H1 (cell line): ENCODE results near the gene PLCB1. TPM values are rescaled to one million over a fixed set of nuclear protein-coding genes. Genes with fewer than 3 reads are reported as not detected.

Experiments
- CTCF ChIA-PET: fragments of 300-600 bp; sonication (Branson Sonifier 250); formaldehyde crosslinking; loops from one replicate; lab custom pipeline; 2021; ENCODE audit not compliant: partially characterized antibody; lab: Charles Lee
- POLR2A ChIA-PET: fragments of 300-600 bp; sonication (Branson Sonifier 250); formaldehyde crosslinking; loops from one replicate; lab custom pipeline; 2021; ENCODE audit warnings: inconsistent platforms; ENCODE audit not compliant: partially characterized antibody; lab: Charles Lee
- DNase-seq, 2 experiments: peaks; one replicate each; pipeline versions ENCODE4 v3.0.0 to v3.0.0-alpha.2; 2010 to 2022; ENCODE audit warnings: low spot score in 2 of 2, low read depth in 1 of 2, mixed read lengths in 1 of 2
- FAIRE-seq: peaks from 2 replicates; lab custom pipeline; 2011; peaks lifted over from hg19 to GRCh38; lab: Jason Lieb, UNC
- H2AFZ ChIP-seq: 2 replicates; pipeline ENCODE4 v1.8.1; 2012; ENCODE audit warnings: low read length, inconsistent platforms
- H2AK5ac ChIP-seq: 2 replicates; pipeline ENCODE4 v1.6.1; 2013; ENCODE audit warnings: low read depth, low read length
- H2BK120ac ChIP-seq: replicated peaks from 2 replicates; pipeline ENCODE3; 2013; ENCODE audit warnings: low read depth, low read length, inconsistent platforms
- H2BK12ac ChIP-seq: 2 replicates; pipeline ENCODE4 v1.6.1; 2013; ENCODE audit warnings: low read depth, low read length
- H2BK15ac ChIP-seq: 2 replicates; pipeline ENCODE4 v1.6.1; 2013; ENCODE audit warnings: low read length
- H2BK20ac ChIP-seq: 2 replicates; pipeline ENCODE4 v1.6.1; 2013; ENCODE audit warnings: low read length
- H2BK5ac ChIP-seq: 2 replicates; pipeline ENCODE4 v1.6.1; 2013; ENCODE audit warnings: low read depth, low read length
- H3K14ac ChIP-seq: 2 replicates; pipeline ENCODE4 v1.6.1; 2013; ENCODE audit warnings: inconsistent platforms; ENCODE audit not compliant: insufficient read length
- H3K18ac ChIP-seq: 2 replicates; pipeline ENCODE4 v1.6.1; 2013; ENCODE audit warnings: low read length; ENCODE audit errors: extremely low read depth
- H3K23ac ChIP-seq: 2 replicates; pipeline ENCODE4 v1.6.1; 2013; ENCODE audit warnings: inconsistent platforms; ENCODE audit not compliant: insufficient read length
- H3K23me2 ChIP-seq: 2 replicates; pipeline ENCODE4 v1.6.1; 2013; ENCODE audit warnings: low read depth, low read length
- H3K27ac ChIP-seq: 2 replicates; pipeline ENCODE4 v1.6.1; 2011; ENCODE audit warnings: low read depth, low read length, inconsistent platforms
- H3K27me3 ChIP-seq, 4 experiments: replicated peaks in 1 of 4; 1 replicate in 1 of 4; 2 replicates in 3 of 4; pipeline versions ENCODE4 v1.6.1 to v1.8.1; 2011 to 2013; ENCODE audit warnings: low read length in 3 of 4, mild to moderate bottlenecking in 3 of 4, inconsistent platforms in 2 of 4, mixed read lengths in 2 of 4, moderate library complexity in 1 of 4; ENCODE audit not compliant: control insufficient read depth in 3 of 4, insufficient read depth in 3 of 4; ENCODE audit errors: extremely low read depth in 1 of 4
- H3K36me3 ChIP-seq, 4 experiments: 2 replicates each; pipeline versions ENCODE4 v1.6.1 to v1.8.1; 2011 to 2013; ENCODE audit warnings: mild to moderate bottlenecking in 4 of 4, low read length in 3 of 4, moderate library complexity in 2 of 4, control low read depth in 1 of 4, inconsistent platforms in 1 of 4; ENCODE audit not compliant: insufficient read depth in 4 of 4, control insufficient read depth in 2 of 4
- H3K4ac ChIP-seq: replicated peaks from 2 replicates; pipeline ENCODE3; 2013; ENCODE audit warnings: low read length, low read depth, mixed read lengths, inconsistent platforms; ENCODE audit not compliant: insufficient read length
- H3K4me1 ChIP-seq, 4 experiments: replicated peaks in 1 of 4; 1 replicate in 1 of 4; 2 replicates in 3 of 4; pipeline versions ENCODE4 v1.6.1 to v1.8.1; 2011 to 2013; ENCODE audit warnings: low read length in 3 of 4, inconsistent platforms in 2 of 4, mixed read lengths in 1 of 4; ENCODE audit not compliant: insufficient read depth in 4 of 4, control insufficient read depth in 3 of 4
- H3K4me2 ChIP-seq, 2 experiments: 2 replicates each; pipeline versions ENCODE4 v1.6.1 to v1.8.1; 2011 to 2013; ENCODE audit warnings: low read depth in 2 of 2, low read length in 2 of 2, control low read depth in 1 of 2, inconsistent platforms in 1 of 2, mild to moderate bottlenecking in 1 of 2; ENCODE audit not compliant: insufficient read depth in 1 of 2
- H3K4me3 ChIP-seq, 4 experiments: fragments of 200-600, 300-600 bp in 1 of 4; sonication (generic), shearing (Covaris generic), sonication (Bioruptor Twin) in 1 of 4; 2 replicates each; pipeline versions ENCODE4 v1.5.1 to v1.8.1; 2011 to 2016; ENCODE audit warnings: low read length in 4 of 4, low read depth in 3 of 4, control low read depth in 2 of 4, inconsistent platforms in 2 of 4, mild to moderate bottlenecking in 2 of 4, mixed read lengths in 1 of 4, moderate library complexity in 1 of 4; ENCODE audit not compliant: insufficient read depth in 2 of 4; ENCODE audit errors: extremely low read depth in 1 of 4
- H3K56ac ChIP-seq: replicated peaks from 2 replicates; pipeline ENCODE3; 2013; ENCODE audit warnings: low read depth, mild to moderate bottlenecking, mixed read lengths, low read length, inconsistent platforms; ENCODE audit not compliant: insufficient read length
- H3K79me1 ChIP-seq: 2 replicates; pipeline ENCODE4 v1.6.1; 2013; ENCODE audit warnings: low read depth, low read length, control low read depth
- H3K79me2 ChIP-seq, 2 experiments: 2 replicates each; pipeline versions ENCODE4 v1.6.1 to v1.8.1; 2012 to 2013; ENCODE audit warnings: low read length in 2 of 2, mild to moderate bottlenecking in 2 of 2, inconsistent platforms in 1 of 2; ENCODE audit not compliant: insufficient read depth in 2 of 2, control insufficient read depth in 1 of 2
- H3K9ac ChIP-seq, 4 experiments: replicated peaks in 1 of 4; 1 replicate in 1 of 4; 2 replicates in 3 of 4; pipeline versions ENCODE4 v1.6.1 to v1.8.1; 2011 to 2013; ENCODE audit warnings: low read depth in 3 of 4, low read length in 3 of 4, control low read depth in 2 of 4, mild to moderate bottlenecking in 2 of 4, moderate library complexity in 2 of 4, inconsistent platforms in 1 of 4; ENCODE audit errors: extremely low read depth in 1 of 4
- H3K9me3 ChIP-seq, 2 experiments: 2 replicates each; pipeline versions ENCODE4 v1.6.1 to v1.8.1; 2012 to 2013; ENCODE audit warnings: mild to moderate bottlenecking in 2 of 2, moderate library complexity in 2 of 2, control low read depth in 1 of 2, inconsistent platforms in 1 of 2, low read depth in 1 of 2, low read length in 1 of 2, mixed read lengths in 1 of 2; ENCODE audit not compliant: insufficient read depth in 2 of 2
- H4K20me1 ChIP-seq, 2 experiments: replicated peaks in 1 of 2; 2 replicates each; pipeline versions ENCODE3 to v1.8.1; 2011 to 2013; ENCODE audit warnings: inconsistent platforms in 2 of 2, low read length in 2 of 2, mild to moderate bottlenecking in 1 of 2; ENCODE audit not compliant: insufficient read depth in 2 of 2, control insufficient read depth in 1 of 2
- H4K5ac ChIP-seq: 2 replicates; pipeline ENCODE4 v1.6.1; 2013; ENCODE audit warnings: low read length, low read depth, mixed read lengths, inconsistent platforms; ENCODE audit not compliant: insufficient read length
- H4K8ac ChIP-seq: 2 replicates; pipeline ENCODE4 v1.8.0; 2013; ENCODE audit warnings: mild to moderate bottlenecking, moderate library complexity, low read length, inconsistent platforms; ENCODE audit not compliant: insufficient read depth; ENCODE audit errors: extremely low read depth
- H4K91ac ChIP-seq: replicated peaks from 2 replicates; pipeline ENCODE3; 2013; ENCODE audit warnings: low read length, mixed read lengths, inconsistent platforms; ENCODE audit not compliant: insufficient read length
- BACH1 ChIP-seq: IDR thresholded peaks from 2 replicates; pipeline ENCODE4 v1.6.1; 2012; ENCODE audit warnings: low read length, improper control_type of control experiment
- BCL11A ChIP-seq, 2 experiments: IDR thresholded peaks; one replicate each; pipeline ENCODE4 v1.6.1; 2011; ENCODE audit warnings: low read depth in 2 of 2, low read length in 2 of 2, mild to moderate bottlenecking in 2 of 2
- CHD1 ChIP-seq: IDR thresholded peaks from 2 replicates; pipeline ENCODE4 v1.6.1; 2012; ENCODE audit warnings: low read depth, low read length, improper control_type of control experiment
- CREB1 ChIP-seq: IDR thresholded peaks from 2 replicates; pipeline ENCODE4 v1.6.1; 2012; ENCODE audit warnings: inconsistent platforms
- CTCF ChIP-seq, 3 experiments: IDR thresholded peaks; 1 replicate in 2 of 3; 2 replicates in 1 of 3; pipeline versions ENCODE4 v1.5.1 to v1.6.1; 2011; ENCODE audit warnings: low read length in 3 of 3, mild to moderate bottlenecking in 3 of 3, inconsistent platforms in 2 of 3, low read depth in 1 of 3, moderate library complexity in 1 of 3; ENCODE audit not compliant: insufficient read depth in 1 of 3; ENCODE audit errors: control extremely low read depth in 1 of 3
- GABPA ChIP-seq: IDR thresholded peaks from 2 replicates; pipeline ENCODE4 v1.6.1; 2011; ENCODE audit warnings: mild to moderate bottlenecking, low read length, moderate library complexity, borderline replicate concordance; ENCODE audit not compliant: insufficient read depth
- NRF1 ChIP-seq: IDR thresholded peaks from 2 replicates; pipeline ENCODE4 v1.6.1; 2011; ENCODE audit warnings: mild to moderate bottlenecking, low read depth, low read length, improper control_type of control experiment
- POLR2A ChIP-seq, 2 experiments: IDR thresholded peaks; 1 replicate in 1 of 2; 2 replicates in 1 of 2; pipeline ENCODE4 v1.6.1; 2011; ENCODE audit warnings: low read depth in 2 of 2, low read length in 2 of 2, mild to moderate bottlenecking in 2 of 2; ENCODE audit errors: control extremely low read depth in 1 of 2
- RBBP5 ChIP-seq: IDR thresholded peaks from 2 replicates; pipeline ENCODE4 v1.7.1; 2012; ENCODE audit warnings: low read depth, mild to moderate bottlenecking, inconsistent platforms, low read length, moderate library complexity, borderline replicate concordance
- TCF12 ChIP-seq: IDR thresholded peaks from 2 replicates; pipeline ENCODE4 v1.6.1; 2011; ENCODE audit warnings: low read depth, mild to moderate bottlenecking, low read length
- USF2 ChIP-seq: IDR thresholded peaks from 2 replicates; pipeline ENCODE4 v1.6.1; 2011; ENCODE audit warnings: low read length, improper control_type of control experiment
- YY1 ChIP-seq: IDR thresholded peaks from 2 replicates; pipeline ENCODE4 v1.6.1; 2011; ENCODE audit warnings: low read depth, mild to moderate bottlenecking, low read length
- WGBS, 2 experiments: shearing (Covaris generic) in 1 of 2; methylation state at CpG; one replicate each; pipeline versions ENCODE4 v1.1.6 to v1.1.7; 2013 to 2015; ENCODE audit warnings: low lambda C conversion rate in 2 of 2, mixed read lengths in 2 of 2, inconsistent platforms in 1 of 2, low coverage in 1 of 2, missing lambda C conversion rate in 1 of 2; ENCODE audit not compliant: insufficient replicate concordance in 2 of 2, insufficient coverage in 1 of 2, insufficient read length in 1 of 2; ENCODE audit errors: extremely low coverage in 1 of 2, missing lambda C conversion rate in 1 of 2; 5-methylcytosine and 5-hydroxymethylcytosine counted together
- polyA plus RNA-seq, 7 experiments: library from polyadenylated mRNA; depleted of rRNA in 3 of 7; stranded (reverse) in 5 of 7; unstranded in 2 of 7; fragments of >200 nt in 5 of 7; fragments of 200-250 nt in 2 of 7; gene quantifications; 1 replicate in 5 of 7; 2 replicates in 1 of 7; 4 replicates in 1 of 7; pipeline versions ENCODE4 v1.2.1 to v1.2.3, GENCODE V29; 2011 to 2013; ENCODE audit warnings: missing spikeins in 2 of 7, mixed read lengths in 2 of 7
- total RNA-seq: library from RNA; stranded (reverse); fragmentation: NEBNext Ultra II Directional; extraction: Animal tissue kit (Norgen Biotek cat#: 25700); gene quantifications from 2 replicates; pipeline ENCODE4 v1.2.1, GENCODE V29; 2021

The PLCB1 gene
- total and polyA plus RNA-seq, 2 of the 8 experiments (the other 6 are each of a cell fraction or from before 2014, with no cell fraction given) = 2.6 to 9.1 TPM

GRCh38 chr20:8749986-8750385 is 617.9 kb downstream of the PLCB1 start:
- Histone ChIP-seq H4K91ac (no peak overlapping the region), H3K9me3 (no peaks in the 10 kb centered on the region), H4K8ac (no peak overlapping the region), H3K23ac (no peak overlapping the region), H3K4me3 (no peak overlapping the region), H4K5ac (no peak overlapping the region), H3K27me3 (no peaks in the 10 kb centered on the region), H3K79me2 (no peaks in the 10 kb centered on the region), H2AK5ac (no peak overlapping the region), H2BK20ac (no peak overlapping the region), H3K4ac (no peak overlapping the region), H3K9ac (no peak overlapping the region), H2BK5ac (no peak overlapping the region), H3K27ac (no peak overlapping the region), H3K4me2 (no peak overlapping the region), H2BK12ac (no peak overlapping the region), H2BK15ac (no peak overlapping the region), H4K20me1 (no peaks in the 10 kb centered on the region), H3K36me3 (no peaks in the 10 kb centered on the region), H3K79me1 (no peaks in the 10 kb centered on the region), H3K14ac (no peak overlapping the region), H3K18ac (no peak overlapping the region), H2AFZ (no peak overlapping the region), H3K4me1 (no peaks in the 10 kb centered on the region), H3K23me2 (no peaks in the 10 kb centered on the region), H2BK120ac (no peak overlapping the region), H3K56ac (no peak overlapping the region)
- WGBS, 2 experiments = 88% methylated on average over 1 of the region's 1 CpG; no CpG with 5 or more reads in 1 of the 2 experiments
- no peak for FAIRE-seq
- POLR2A ChIA-PET = no interaction called here
- DNase-seq = no peak
- CTCF ChIA-PET = interaction anchor here (0.6 to 2.6 kb wide), 13 partner anchors 9 to 838 kb away, joined by 3 to 6 read pairs (median 4); no protein-coding TSS in a partner anchor
- TF ChIP-seq GABPA = no peak
- no peak for TF ChIP-seq CTCF (IDR thresholded peaks at IDR 0.05; ENCODE audit: control extremely low read depth in 1 of 3, insufficient read depth in 1 of 3, low read depth in 1 of 3, low read length in 3 of 3)
- no peak for TF ChIP-seq POLR2A (IDR thresholded peaks at IDR 0.05; ENCODE audit: control extremely low read depth in 1 of 2, low read depth in 2 of 2, low read length in 2 of 2)
- no peak for TF ChIP-seq CHD1
- TF ChIP-seq CREB1 = no peak
- TF ChIP-seq USF2 = no peak
- TF ChIP-seq NRF1 = no peak
- TF ChIP-seq YY1 = no peak
- no peak for TF ChIP-seq RBBP5
- TF ChIP-seq BACH1 = no peak
- TF ChIP-seq BCL11A (IDR thresholded peaks at IDR 0.05; ENCODE audit: low read depth in 2 of 2, low read length in 2 of 2) = no peak
- TF ChIP-seq TCF12 = no peak
